ENCODE data around the gene HS3ST5.
"Not testable (repeated sequence)": the region's sequence is repeated elsewhere in the genome, so short reads cannot be mapped to it uniquely, and the experiment has no call there.

HS3ST5 gene

GRCh38 chr6:114158838-114159694 lies 183.8 kb downstream of the HS3ST5 start:
- in situ Hi-C loops (cut with MboI; ENCODE audit: low sequenced_read_pairs): no loop called here

GRCh38 chr6:114158411-114158810 lies 184.4 kb downstream of the HS3ST5 start:
- in situ Hi-C loops (cut with MboI; ENCODE audit: low sequenced_read_pairs): no loop called here

GRCh38 chr6:114157848-114158247 lies 185.0 kb downstream of the HS3ST5 start:
- in situ Hi-C loops (cut with MboI; ENCODE audit: low sequenced_read_pairs): no loop called here

GRCh38 chr6:114155763-114156162 lies 187.1 kb downstream of the HS3ST5 start:
- in situ Hi-C loops (cut with MboI; ENCODE audit: low sequenced_read_pairs): no loop called here

GRCh38 chr6:114154812-114155211 lies 188.0 kb downstream of the HS3ST5 start:
- in situ Hi-C loops (cut with MboI; ENCODE audit: low sequenced_read_pairs): no loop called here

GRCh38 chr6:114153448-114153847 lies 189.4 kb downstream of the HS3ST5 start:
- in situ Hi-C loops (cut with MboI; ENCODE audit: low sequenced_read_pairs): no loop called here

GRCh38 chr6:114151064-114151690 lies 191.6 kb downstream of the HS3ST5 start:
- in situ Hi-C loops (cut with MboI; ENCODE audit: low sequenced_read_pairs): no loop called here

GRCh38 chr6:114149182-114149581 lies 193.6 kb downstream of the HS3ST5 start:
- in situ Hi-C loops (cut with MboI; ENCODE audit: low sequenced_read_pairs): not testable (repeated sequence)

GRCh38 chr6:114144887-114145851 lies 197.7 kb downstream of the HS3ST5 start:
- in situ Hi-C loops (cut with MboI; ENCODE audit: low sequenced_read_pairs): no loop called here

- in situ Hi-C loops (cut with MboI; ENCODE audit: low sequenced_read_pairs): no loop called here
Observed at GRCh38 chr6:114142258-114142657, 200.6 kb downstream of the HS3ST5 start.

- in situ Hi-C loops (cut with MboI; ENCODE audit: low sequenced_read_pairs): no loop called here
Observed at GRCh38 chr6:114140416-114140815, 202.4 kb downstream of the HS3ST5 start.

GRCh38 chr6:114138577-114139248 lies 204.1 kb downstream of the HS3ST5 start:
- in situ Hi-C loops (cut with MboI; ENCODE audit: low sequenced_read_pairs): no loop called here

GRCh38 chr6:114135363-114135971 lies 207.4 kb downstream of the HS3ST5 start:
- in situ Hi-C loops (cut with MboI; ENCODE audit: low sequenced_read_pairs): no loop called here

GRCh38 chr6:114133816-114134215 lies 209.0 kb downstream of the HS3ST5 start:
- in situ Hi-C loops (cut with MboI; ENCODE audit: low sequenced_read_pairs): no loop called here

- in situ Hi-C loops (cut with MboI; ENCODE audit: low sequenced_read_pairs): no loop called here
Observed at GRCh38 chr6:114131945-114132344, 210.9 kb downstream of the HS3ST5 start.

- in situ Hi-C loops (cut with MboI; ENCODE audit: low sequenced_read_pairs): no loop called here
Observed at GRCh38 chr6:114125576-114125975, 217.2 kb downstream of the HS3ST5 start.

GRCh38 chr6:114121913-114122662 lies 220.7 kb downstream of the HS3ST5 start:
- in situ Hi-C loops (cut with MboI; ENCODE audit: low sequenced_read_pairs): no loop called here

- in situ Hi-C loops (cut with MboI; ENCODE audit: low sequenced_read_pairs): no loop called here
Observed at GRCh38 chr6:114119056-114119455, 223.8 kb downstream of the HS3ST5 start.

GRCh38 chr6:114115652-114116051 lies 227.2 kb downstream of the HS3ST5 start:
- in situ Hi-C loops (cut with MboI; ENCODE audit: low sequenced_read_pairs): no loop called here

Data from HL-60/S4 (cell line).